Right cardiac atrium (tissue), 5 donors: ENCODE measurements around the gene NKX1-2. TPM values are rescaled to one million over a fixed set of nuclear protein-coding genes. Genes with fewer than 3 reads are reported as not detected.

Source experiments
- ATAC-seq, 2 donors: fragments of 200-7000 bp; cut with Tn5 transposase; one replicate each; pipeline versions ENCODE4 v1.8.0 to v1.9.1; 2020; ENCODE audit warnings: moderate library complexity in 2 of 2, mild to moderate bottlenecking in 1 of 2
- DNase-seq, 3 donors: peaks; one replicate each; pipeline ENCODE4 v3.0.0-alpha.2; 2020
- H3K27ac ChIP-seq: one replicate; pipeline ENCODE4 v1.5.1; 2013; ENCODE audit warnings: mild to moderate bottlenecking, low read length, control low read depth, moderate library complexity
- H3K27me3 ChIP-seq: one replicate; pipeline ENCODE4 v1.6.1; 2013; ENCODE audit not compliant: control insufficient read depth, insufficient read depth
- H3K4me1 ChIP-seq: one replicate; pipeline ENCODE4 v1.6.1; 2013; ENCODE audit warnings: low read length; ENCODE audit not compliant: control insufficient read depth, insufficient read depth
- H3K4me3 ChIP-seq: one replicate; pipeline ENCODE4 v1.5.1; 2013; ENCODE audit warnings: low read length, control low read depth
- H3K9me3 ChIP-seq: one replicate; pipeline ENCODE4 v1.6.1; 2013; ENCODE audit warnings: low read length; ENCODE audit not compliant: control insufficient read depth
- WGBS: extraction: QIAGEN DNeasy Blood & Tissue Kit; methylation state at CpG from one replicate; pipeline ENCODE4 v1.1.7; 2013; 5-methylcytosine and 5-hydroxymethylcytosine counted together
- intact Hi-C, 4 donors: fragments of 100-400 bp; cut with DNase I; formaldehyde crosslinking; loops; one replicate each; pipeline versions ENCODE4 v1.11.0 to v1.14.0; 2022 to 2023
- long read RNA-seq, 4 donors: library from polyadenylated mRNA; unstranded; transcript quantifications; one replicate each; pipeline ENCODE4 v2.0.0, GENCODE V29; 2020 to 2021
- polyA plus RNA-seq: library from polyadenylated mRNA; stranded (reverse); fragments of 200-250 nt; gene quantifications from one replicate; pipeline ENCODE4 v1.2.3, GENCODE V29; 2013
- total RNA-seq, 4 donors: library from RNA; stranded (reverse); fragmentation: NEBNext Ultra II Directional; extraction: Animal tissue kit (Norgen Biotek cat#: 25700); gene quantifications; one replicate each; pipeline ENCODE4 v1.2.1, GENCODE V29; 2021
- donor health status: healthy with polysubstance abuse.
- donor health status: DM: no; HTN: yes; CAD: no.
- donor health status: DM: no; HTN: no; CAD: no.
- donor health status: DM: no; HTN: yes; CAD: no; lungs with severe emphysema.
- donor health status: DM: yes; HTN: yes; CAD: no.

Gene NKX1-2
- total RNA-seq (not detected), polyA plus RNA-seq (not detected)
- long read RNA-seq, donor 1 = 0 reads
- long read RNA-seq, donor 2 = 0 reads
- long read RNA-seq, donor 3 = 0 reads
- long read RNA-seq, donor 4 = 0 reads

DNA sequence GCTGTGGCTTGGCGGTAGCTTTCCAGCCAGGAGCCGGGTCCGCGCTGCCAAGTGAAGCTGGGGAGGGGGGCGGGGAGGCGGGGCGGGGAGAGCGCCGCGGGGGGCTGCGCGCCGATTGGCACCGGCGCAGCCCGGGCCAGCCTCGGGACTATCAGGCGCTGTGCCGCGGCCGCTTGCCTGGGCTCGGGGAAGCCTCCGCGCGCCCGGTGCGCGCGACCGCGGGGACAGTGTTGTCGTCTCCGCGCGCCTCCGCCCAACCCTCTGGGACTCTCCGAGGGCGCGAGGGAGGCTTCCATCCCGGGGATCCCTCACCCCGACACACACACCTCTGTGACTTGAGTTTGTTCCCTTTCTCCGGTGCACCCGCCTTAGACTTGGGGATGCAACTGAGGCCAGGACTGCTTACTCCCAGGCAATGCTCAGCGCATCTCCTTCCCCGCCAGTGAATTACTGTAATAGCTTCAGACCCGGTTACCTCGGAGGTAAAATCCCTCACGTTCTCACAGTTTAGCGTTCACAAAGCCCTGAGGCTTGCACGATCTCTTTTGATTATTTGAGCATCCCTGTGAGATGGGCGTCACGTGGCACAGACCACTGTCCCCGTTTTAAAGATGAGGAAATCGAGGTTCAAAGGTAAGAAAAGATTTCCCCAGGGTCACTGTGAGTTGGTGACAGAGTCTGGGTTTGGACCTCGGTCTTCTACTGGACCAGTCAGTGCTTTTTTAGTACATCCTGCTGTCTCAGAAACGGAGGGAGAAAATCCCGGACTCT lies at the start of gene NKX1-2:
Gene NKX1-2 (minus strand): TSS at position 24 of the 771 bp plus-strand sequence. CDS start 92 bp downstream, outside the sequence.
- ATAC-seq (no peak), DNase-seq (no peak)
- Histone ChIP-seq H3K27me3 (peaks cover 4% of the 10 kb centered on the region), H3K4me3 (peak within 1 kb of the TSS; percentile 5), H3K27ac (no peak within 1 kb of the TSS), H3K4me1 (no peaks in the 10 kb centered on the region), H3K9me3 (no peaks in the 10 kb centered on the region)
- 2% methylated on average over 57 of the region's 57 CpGs for WGBS
- intact Hi-C loops = no loop called here

DNA sequence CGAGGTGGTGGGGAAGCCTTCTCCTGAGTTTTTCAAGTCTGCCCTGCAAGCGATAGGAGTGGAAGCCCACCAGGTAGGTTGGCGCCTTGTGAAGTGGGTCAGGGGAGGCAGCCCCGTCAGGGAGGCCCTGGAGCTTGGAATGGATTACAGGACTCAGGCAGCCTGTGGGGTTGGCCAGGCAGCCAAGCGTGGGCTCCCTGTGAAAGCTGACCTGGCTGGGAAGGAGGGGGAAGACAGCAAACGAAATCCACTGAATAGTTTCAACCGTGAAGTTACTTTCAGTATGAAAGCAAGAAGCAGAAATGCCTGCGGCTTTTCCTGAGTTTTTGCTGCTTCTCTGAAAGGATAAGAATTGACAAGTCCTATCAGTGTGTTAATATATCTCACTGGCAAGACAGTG lies 48.2 kb upstream of the NKX1-2 start:
- H3K9me3 ChIP-seq = no peaks in the 10 kb centered on the region
- intact Hi-C loops = no loop called here
- H3K27ac ChIP-seq = no peak overlapping the region
- H3K27me3 ChIP-seq = no peaks in the 10 kb centered on the region
- no peak overlapping the region for H3K4me3 ChIP-seq
- ATAC-seq = no peak
- DNase-seq = no peak
- H3K4me1 ChIP-seq = no peaks in the 10 kb centered on the region
- WGBS = 89% methylated on average over 8 of the region's 8 CpGs

DNA sequence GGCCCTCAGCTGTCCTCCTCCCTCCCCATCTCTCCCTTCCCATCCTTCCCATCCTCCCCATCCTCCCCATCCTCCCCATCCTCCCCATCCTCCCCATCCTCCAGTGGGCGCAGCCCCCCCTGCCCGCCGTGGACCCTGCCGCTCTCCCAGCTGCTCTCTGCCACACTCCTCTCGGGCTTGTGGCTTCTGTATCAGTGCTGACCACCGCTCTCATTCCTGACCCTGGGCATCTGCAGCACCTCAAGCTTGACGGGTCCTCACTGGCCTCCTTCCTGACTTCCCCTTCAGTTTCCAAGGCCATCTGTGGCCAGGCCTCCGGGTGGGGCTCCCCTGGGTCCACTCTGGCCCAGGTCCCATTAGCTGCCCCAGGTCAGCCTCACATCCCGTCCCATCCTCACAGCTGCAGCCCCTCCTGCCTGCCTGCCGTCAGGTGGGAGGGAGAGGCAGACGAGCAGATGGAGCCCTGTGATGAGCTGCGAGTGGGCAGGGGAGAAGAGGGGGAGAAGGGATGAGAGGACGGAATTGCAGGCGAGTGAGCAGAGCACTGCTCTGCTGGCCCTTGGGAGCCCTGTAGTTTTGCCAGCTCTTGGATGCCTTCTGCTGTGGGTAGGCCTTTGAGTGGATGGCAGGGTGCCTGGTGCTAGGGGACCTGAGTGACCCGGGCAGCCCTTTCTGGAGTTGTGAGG lies 47.5 kb upstream of the NKX1-2 start:
- no peaks in the 10 kb centered on the region for H3K27me3 ChIP-seq
- H3K9me3 ChIP-seq = no peaks in the 10 kb centered on the region
- H3K27ac ChIP-seq = no peak overlapping the region
- 73% methylated on average over 15 of the region's 15 CpGs for WGBS
- no peak overlapping the region for H3K4me3 ChIP-seq
- no peak for ATAC-seq
- DNase-seq = no peak
- intact Hi-C loops = no loop called here
- no peaks in the 10 kb centered on the region for H3K4me1 ChIP-seq

DNA sequence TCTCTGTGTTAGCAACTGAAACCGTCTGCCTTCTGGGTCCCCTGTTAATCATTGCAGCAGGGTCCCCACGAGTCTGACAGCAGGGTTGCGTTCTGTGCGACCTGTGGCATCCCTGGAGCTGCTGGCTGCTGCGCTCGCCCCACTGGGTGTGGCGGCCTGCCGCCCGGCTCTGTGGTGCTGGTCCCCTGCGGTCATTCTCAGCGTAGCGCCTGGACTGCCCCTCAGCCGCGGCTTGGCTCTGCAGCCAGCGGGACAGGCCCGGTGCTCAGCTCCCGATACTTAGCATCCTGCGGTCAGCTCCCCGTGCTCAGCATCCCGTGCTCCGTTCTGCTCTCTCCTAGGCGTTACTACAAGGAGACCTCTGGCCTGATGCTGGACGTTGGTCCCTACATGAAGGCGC lies 46.8 kb upstream of the NKX1-2 start:
- 90% methylated on average over 24 of the region's 24 CpGs for WGBS
- intact Hi-C loops = no loop called here
- no peaks in the 10 kb centered on the region for H3K4me1 ChIP-seq
- no peaks in the 10 kb centered on the region for H3K9me3 ChIP-seq
- H3K27me3 ChIP-seq = no peaks in the 10 kb centered on the region
- H3K4me3 ChIP-seq = no peak overlapping the region
- no peak overlapping the region for H3K27ac ChIP-seq
- ATAC-seq (peak in 1 of 2 donors; percentile 22), DNase-seq (no peak)

DNA sequence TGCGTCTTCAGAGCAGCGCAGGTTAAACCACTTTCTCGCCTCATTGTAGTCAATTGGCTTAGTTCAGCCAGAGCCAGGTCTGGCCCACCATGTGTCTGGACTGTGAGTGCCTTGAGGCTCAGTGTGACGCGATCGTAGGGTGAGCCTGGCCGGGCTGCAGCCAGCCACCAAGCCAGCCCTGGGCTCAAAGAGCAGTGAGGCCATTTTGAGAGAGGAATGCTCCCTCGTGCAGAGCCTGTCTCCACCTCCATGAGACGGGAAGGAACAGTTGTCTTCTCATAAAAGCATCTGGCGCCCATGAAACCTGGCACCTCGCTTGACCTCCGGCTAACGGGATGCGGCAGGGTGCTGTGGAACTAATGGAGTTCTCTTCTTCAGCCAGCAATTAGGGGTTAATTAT lies 46.3 kb upstream of the NKX1-2 start:
- ATAC-seq (no peak), DNase-seq (no peak)
- H3K27ac ChIP-seq = no peak overlapping the region
- 90% methylated on average over 14 of the region's 14 CpGs for whole genome bisulfite sequencing
- H3K9me3 ChIP-seq = no peaks in the 10 kb centered on the region
- no peaks in the 10 kb centered on the region for H3K27me3 ChIP-seq
- no peak overlapping the region for H3K4me3 ChIP-seq
- intact Hi-C loops = no loop called here
- H3K4me1 ChIP-seq = no peaks in the 10 kb centered on the region

DNA sequence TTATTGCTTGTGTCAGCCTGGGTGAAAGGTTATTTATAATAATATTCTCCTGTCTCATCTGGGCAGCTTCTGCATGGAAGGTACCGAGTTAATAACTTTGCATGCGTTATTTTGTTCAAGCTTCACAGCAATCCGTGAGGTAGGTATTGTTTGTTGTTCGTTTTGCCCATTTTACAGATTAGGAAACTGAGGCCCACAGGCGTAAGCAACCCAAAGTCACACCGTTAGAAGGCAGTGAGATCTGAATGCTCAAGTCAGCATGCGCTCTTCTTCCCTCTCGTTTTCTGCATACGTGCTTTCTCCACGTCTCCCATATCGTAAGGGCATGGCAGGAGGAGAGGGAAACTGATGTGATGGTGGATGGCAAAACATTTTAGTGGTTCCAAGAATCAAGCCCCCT lies 45.9 kb upstream of the NKX1-2 start:
- 95% methylated on average over 11 of the region's 11 CpGs for WGBS
- DNase-seq (no peak), ATAC-seq (no peak)
- H3K4me3 ChIP-seq = no peak overlapping the region
- H3K27me3 ChIP-seq = no peaks in the 10 kb centered on the region
- intact Hi-C loops = no loop called here
- H3K27ac ChIP-seq = no peak overlapping the region
- H3K9me3 ChIP-seq = no peaks in the 10 kb centered on the region
- no peaks in the 10 kb centered on the region for H3K4me1 ChIP-seq

DNA sequence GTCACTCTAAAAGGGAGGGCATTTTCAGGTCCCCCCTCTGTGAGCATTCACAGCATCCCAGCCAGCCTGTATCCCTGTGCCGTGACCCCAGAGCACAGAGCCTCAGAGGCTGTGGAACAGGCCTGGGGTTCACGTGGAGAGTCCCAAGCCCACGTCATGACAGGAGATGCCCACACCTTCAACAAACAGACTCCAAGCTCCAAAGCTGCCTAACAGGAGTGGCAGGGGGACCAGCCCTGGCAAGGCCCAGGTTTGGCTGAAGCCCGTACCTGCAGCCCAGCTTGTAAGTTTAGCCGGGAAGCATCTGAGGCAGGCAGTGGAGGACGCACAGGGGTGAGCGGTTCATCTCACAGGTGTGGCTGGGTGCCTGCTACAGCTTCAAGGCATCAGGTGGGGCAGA lies 45.3 kb upstream of the NKX1-2 start:
- intact Hi-C loops = no loop called here
- WGBS = 94% methylated on average over 7 of the region's 7 CpGs
- no peak for ATAC-seq

DNA sequence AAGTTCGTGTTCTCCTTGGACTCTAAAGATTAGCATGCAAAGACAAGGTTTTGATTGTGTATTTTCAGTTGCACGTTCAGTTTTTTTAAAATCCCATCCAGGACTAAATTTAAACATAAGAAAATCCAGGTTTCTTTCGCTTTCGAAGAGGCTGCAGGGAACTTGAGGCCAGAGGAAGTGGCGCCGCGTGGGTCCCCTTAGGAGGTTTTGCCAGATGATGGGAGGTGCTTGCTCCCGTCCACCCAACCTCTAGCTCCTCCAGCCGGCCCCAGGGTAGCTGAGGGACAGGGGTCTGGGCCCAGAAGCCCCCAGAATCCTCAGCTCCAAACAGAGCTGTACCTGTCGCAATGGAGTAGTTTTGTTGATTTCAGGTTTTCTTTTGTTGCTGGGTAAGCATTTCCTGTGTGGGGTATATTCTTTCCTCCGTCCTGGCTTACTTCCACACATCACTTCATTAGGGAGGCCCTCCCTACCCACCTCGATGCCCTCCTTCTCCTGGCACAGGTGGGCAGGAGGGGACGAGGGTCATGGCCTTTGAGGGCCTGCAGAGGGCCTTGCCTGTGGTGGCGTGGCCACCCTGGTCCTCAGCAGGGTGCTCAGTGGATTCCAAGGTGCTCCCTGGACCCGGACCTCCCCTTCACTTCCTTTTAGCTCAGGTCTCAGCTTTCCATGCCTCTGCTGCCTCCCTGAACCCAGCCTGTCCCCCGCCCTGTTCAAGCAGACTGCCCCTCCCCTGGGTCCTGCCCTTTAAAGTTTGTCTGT lies 44.4 kb upstream of the NKX1-2 start:
- Histone ChIP-seq H3K9me3 (no peaks in the 10 kb centered on the region), H3K27me3 (no peaks in the 10 kb centered on the region), H3K4me3 (no peak overlapping the region), H3K27ac (no peak overlapping the region), H3K4me1 (no peaks in the 10 kb centered on the region)
- 67% methylated on average over 16 of the region's 16 CpGs for WGBS
- ATAC-seq = no peak
- no peak for DNase-seq
- intact Hi-C loops = no loop called here

More for the DNA sequence above, 45.3 kb upstream of the NKX1-2 start:
- Histone ChIP-seq H3K4me3 (no peak overlapping the region), H3K27ac (no peak overlapping the region), H3K27me3 (no peaks in the 10 kb centered on the region), H3K9me3 (no peaks in the 10 kb centered on the region), H3K4me1 (no peaks in the 10 kb centered on the region)
- DNase-seq = no peak

DNA sequence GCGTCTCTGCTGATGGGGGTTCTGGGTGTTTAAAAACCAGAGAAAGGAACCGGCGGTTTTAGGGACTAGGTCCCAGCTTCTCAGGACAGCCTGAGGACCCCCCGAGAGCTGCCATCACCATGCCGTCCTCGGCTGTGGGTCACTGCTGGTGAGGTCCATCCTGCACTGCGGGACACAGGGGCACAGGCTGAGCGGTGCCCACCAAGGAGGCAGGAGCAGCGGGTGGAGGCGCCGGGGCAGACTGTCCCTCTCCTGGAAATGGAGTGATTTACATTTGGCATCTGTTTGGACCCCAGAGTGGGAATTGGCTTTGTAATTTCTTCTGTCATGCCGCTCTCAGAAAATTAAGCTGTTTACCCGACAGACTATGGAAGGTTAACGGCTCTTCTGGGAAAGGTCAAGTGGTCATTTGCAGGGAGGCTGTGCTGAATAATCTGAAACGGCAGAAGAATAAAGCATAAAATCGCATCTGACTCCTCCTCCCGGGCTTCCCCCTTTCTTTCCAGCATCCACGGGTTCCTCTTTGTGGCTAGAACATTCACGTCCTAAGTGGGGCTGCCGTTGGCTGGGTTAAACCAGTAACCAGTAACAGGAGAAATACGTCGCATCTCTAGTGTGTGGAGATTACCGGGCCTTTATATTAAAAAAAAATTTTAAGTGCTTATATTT lies 43.5 kb upstream of the NKX1-2 start:
- WGBS = 70% methylated on average over 23 of the region's 23 CpGs
- DNase-seq = no peak
- Histone ChIP-seq H3K4me3 (no peak overlapping the region), H3K27me3 (no peaks in the 10 kb centered on the region), H3K9me3 (no peaks in the 10 kb centered on the region), H3K27ac (no peak overlapping the region), H3K4me1 (no peaks in the 10 kb centered on the region)
- intact Hi-C loops = no loop called here
- ATAC-seq = no peak

DNA sequence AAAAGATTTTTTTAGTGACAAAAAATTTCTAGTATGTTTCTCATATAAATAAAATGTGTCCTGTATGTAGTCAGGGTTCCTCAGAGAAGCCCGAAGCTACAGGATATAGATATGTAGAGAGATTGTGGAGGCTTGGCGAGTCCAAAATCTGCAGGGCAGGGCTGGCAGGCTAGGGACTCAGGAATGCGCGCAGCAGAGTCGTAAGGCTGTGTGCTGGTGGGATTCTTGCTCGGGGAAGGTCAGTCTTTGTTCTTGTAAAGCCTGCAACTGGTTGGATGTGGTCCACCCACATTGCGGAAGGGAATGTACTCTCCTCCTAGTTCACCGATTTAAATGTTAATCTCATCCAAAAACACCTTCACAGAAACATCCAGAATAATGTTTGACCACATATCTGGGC lies 42.4 kb upstream of the NKX1-2 start:
- DNase-seq = no peak
- Histone ChIP-seq H3K4me1 (no peaks in the 10 kb centered on the region), H3K9me3 (no peaks in the 10 kb centered on the region), H3K4me3 (no peak overlapping the region), H3K27ac (no peak overlapping the region), H3K27me3 (no peaks in the 10 kb centered on the region)
- WGBS = 92% methylated on average over 8 of the region's 8 CpGs
- intact Hi-C loops = no loop called here
- no peak for ATAC-seq
